IPS-18a (cell line): Measurements from ENCODE around the gene C1QL2.

Source experiments
- H3K27ac ChIP-seq: one replicate; pipeline ENCODE4 v1.5.1; 2013; ENCODE audit warnings: low read length
- H3K27me3 ChIP-seq: one replicate; pipeline ENCODE4 v1.6.1; 2013; ENCODE audit warnings: mild to moderate bottlenecking, low read length; ENCODE audit not compliant: control insufficient read depth, insufficient read depth
- H3K36me3 ChIP-seq: one replicate; pipeline ENCODE4 v1.6.1; 2013; ENCODE audit warnings: low read depth, low read length; ENCODE audit not compliant: control insufficient read depth
- H3K4me1 ChIP-seq: one replicate; pipeline ENCODE4 v1.6.1; 2013; ENCODE audit warnings: low read depth, low read length; ENCODE audit not compliant: control insufficient read depth
- H3K4me3 ChIP-seq: one replicate; pipeline ENCODE4 v1.5.1; 2013; ENCODE audit warnings: low read length
- H3K9ac ChIP-seq: one replicate; pipeline ENCODE4 v1.6.1; 2013; ENCODE audit warnings: mild to moderate bottlenecking, low read length, moderate library complexity
- H3K9me3 ChIP-seq: one replicate; pipeline ENCODE4 v1.6.1; 2013; ENCODE audit warnings: low read depth, low read length; ENCODE audit not compliant: control insufficient read depth

C1QL2 gene

GRCh38 chr2:119112770-119113488 is 45.6 kb downstream of the C1QL2 start:
- Histone ChIP-seq H3K9ac (no peak overlapping the region), H3K36me3 (no peaks in the 10 kb centered on the region), H3K27me3 (no peaks in the 10 kb centered on the region), H3K4me3 (no peak overlapping the region), H3K9me3 (no peaks in the 10 kb centered on the region), H3K4me1 (peaks cover 21% of the 10 kb centered on the region), H3K27ac (no peak overlapping the region)

DNA sequence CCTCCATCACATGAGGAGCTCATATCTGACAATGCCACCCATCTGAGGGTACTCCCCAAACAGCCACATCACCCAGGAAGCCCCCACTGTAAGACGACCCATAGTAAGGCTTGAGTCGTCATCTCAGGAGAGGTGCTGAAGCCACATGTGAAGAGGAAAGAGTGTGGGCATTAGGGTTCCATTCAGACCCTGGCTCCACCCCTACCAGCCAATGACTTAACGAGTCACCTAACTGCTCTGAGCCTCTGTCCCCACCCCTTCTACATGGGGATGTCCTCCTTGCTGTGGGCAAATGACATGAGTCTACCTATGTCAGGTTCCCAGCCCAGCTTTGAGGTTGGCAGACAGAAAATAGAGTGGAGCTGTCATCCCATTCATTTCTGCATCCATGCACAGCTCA is 46.3 kb downstream of the C1QL2 start:
- no peak overlapping the region for H3K27ac ChIP-seq

DNA sequence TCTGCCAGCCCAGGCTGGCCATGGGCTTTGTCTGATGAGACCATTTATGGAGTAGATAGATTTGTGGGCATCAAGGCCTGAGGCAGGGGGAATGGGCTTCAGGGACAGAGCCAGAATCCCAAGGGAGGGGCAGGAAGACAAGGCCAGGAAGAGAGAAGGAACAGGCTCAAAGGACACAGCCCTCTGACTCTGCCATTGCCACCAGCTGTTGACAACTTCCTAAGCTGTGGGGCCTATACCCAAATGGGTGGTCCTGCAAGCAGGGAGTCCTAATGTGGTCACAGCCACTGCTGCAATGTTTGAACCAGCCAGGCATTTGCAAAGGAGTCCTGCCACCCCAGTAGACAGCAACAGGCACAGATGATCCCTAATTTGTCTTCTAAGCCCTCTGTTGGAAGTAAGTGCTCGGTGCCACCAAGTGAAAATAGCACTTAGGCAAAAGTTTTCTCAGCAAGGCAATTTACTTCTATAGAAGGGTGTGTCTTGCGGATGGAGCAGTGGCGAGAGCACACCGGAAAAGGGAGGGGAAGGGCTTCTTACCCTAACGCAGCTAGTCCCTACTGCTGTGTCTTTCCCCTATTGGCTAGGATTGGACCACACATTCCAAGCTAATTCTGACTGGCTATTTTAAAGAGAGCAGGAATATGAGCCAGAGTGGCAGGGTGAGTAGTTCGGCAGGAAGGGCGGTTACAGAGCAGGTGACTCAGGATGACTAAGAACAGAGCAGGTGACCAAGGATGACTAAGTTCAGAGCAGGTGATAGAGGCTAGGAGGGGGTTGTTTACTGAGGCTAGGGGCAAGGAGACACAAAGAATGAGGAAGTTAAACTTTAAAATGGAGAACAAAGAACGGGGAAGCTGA is 47.2 kb downstream of the C1QL2 start:
- H3K27me3 ChIP-seq: no peaks in the 10 kb centered on the region
- H3K36me3 ChIP-seq: no peaks in the 10 kb centered on the region
- no peak overlapping the region for H3K9ac ChIP-seq
- peaks cover 20% of the 10 kb centered on the region for H3K4me1 ChIP-seq
- no peak overlapping the region for H3K27ac ChIP-seq
- H3K9me3 ChIP-seq: no peaks in the 10 kb centered on the region
- no peak overlapping the region for H3K4me3 ChIP-seq

More for the DNA sequence above, 46.3 kb downstream of the C1QL2 start:
- Histone ChIP-seq H3K36me3 (no peaks in the 10 kb centered on the region), H3K4me1 (peaks cover 20% of the 10 kb centered on the region), H3K9ac (no peak overlapping the region), H3K27me3 (no peaks in the 10 kb centered on the region), H3K4me3 (no peak overlapping the region), H3K9me3 (no peaks in the 10 kb centered on the region)

DNA sequence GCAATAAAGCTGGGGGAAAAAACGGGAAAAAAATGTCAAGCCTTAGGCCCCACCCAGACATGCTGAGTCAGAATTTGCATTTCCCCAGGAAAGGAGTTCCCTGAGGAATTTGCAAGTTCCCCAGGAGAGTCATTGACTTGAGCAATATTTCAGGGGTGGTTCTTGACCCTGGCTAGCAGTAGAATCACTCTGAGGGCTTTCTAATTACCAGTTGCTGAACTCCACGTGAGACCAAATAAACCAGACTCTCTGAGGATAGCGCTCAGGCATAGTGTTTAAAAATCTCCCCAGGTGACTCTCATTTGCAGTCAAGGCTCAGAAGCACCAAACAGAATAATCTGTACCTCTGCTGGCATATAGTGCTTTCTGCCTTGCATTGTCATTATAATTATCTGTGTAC is 48.7 kb downstream of the C1QL2 start:
- Histone ChIP-seq H3K9me3 (no peaks in the 10 kb centered on the region), H3K4me3 (no peak overlapping the region), H3K36me3 (no peaks in the 10 kb centered on the region), H3K9ac (no peak overlapping the region), H3K27me3 (no peaks in the 10 kb centered on the region), H3K4me1 (peaks cover 20% of the 10 kb centered on the region), H3K27ac (no peak overlapping the region)

- H3K27me3 ChIP-seq: no peaks in the 10 kb centered on the region
- H3K4me1 ChIP-seq: peaks cover 12% of the 10 kb centered on the region
- no peaks in the 10 kb centered on the region for H3K9me3 ChIP-seq
- no peak overlapping the region for H3K27ac ChIP-seq
- no peak overlapping the region for H3K4me3 ChIP-seq
- H3K9ac ChIP-seq: no peak overlapping the region
- H3K36me3 ChIP-seq: no peaks in the 10 kb centered on the region
These were observed 50.4 kb downstream of the C1QL2 start for GRCh38 chr2:119108186-119108585.

GRCh38 chr2:119106301-119106897 is 52.2 kb downstream of the C1QL2 start:
- Histone ChIP-seq H3K9me3 (no peaks in the 10 kb centered on the region), H3K4me3 (no peak overlapping the region), H3K36me3 (no peaks in the 10 kb centered on the region)

More at GRCh38 chr2:119106301-119106897, 52.2 kb downstream of the C1QL2 start:
- H3K9ac ChIP-seq: no peak overlapping the region
- peaks cover 7% of the 10 kb centered on the region for H3K4me1 ChIP-seq
- H3K27me3 ChIP-seq: no peaks in the 10 kb centered on the region
- H3K27ac ChIP-seq: no peak overlapping the region
